CD14-positive monocyte (primary cell): ENCODE data around the gene UBP1. TPM values are rescaled to one million over a fixed set of nuclear protein-coding genes. Genes with fewer than 3 reads are reported as not detected.

Experiments used
- DNase-seq, 3 donors: peaks; one replicate each; pipeline ENCODE4 v3.0.0-alpha.2; 2011 to 2022
- H2AFZ ChIP-seq: 2 replicates; pipeline ENCODE4 v1.6.0; 2012; ENCODE audit warnings: mild to moderate bottlenecking, low read depth, low read length, inconsistent platforms; ENCODE audit not compliant: insufficient read depth, poor library complexity, severe bottlenecking
- H3K27ac ChIP-seq, 2 donors: 1 replicate in 1 of 2; 2 replicates in 1 of 2; pipeline ENCODE4 v1.5.1; 2012 to 2013; ENCODE audit warnings: low read length in 2 of 2, control low read depth in 1 of 2, inconsistent platforms in 1 of 2, low read depth in 1 of 2, mild to moderate bottlenecking in 1 of 2
- H3K27me3 ChIP-seq, 2 donors: one replicate each; pipeline versions ENCODE4 v1.6.0 to v1.6.1; 2011 to 2013; ENCODE audit warnings: low read length in 2 of 2; ENCODE audit not compliant: control insufficient read depth in 2 of 2, insufficient read depth in 2 of 2
- H3K36me3 ChIP-seq, 2 donors: replicated peaks in 1 of 2; 1 replicate in 1 of 2; 2 replicates in 1 of 2; pipeline versions ENCODE4 v1.5.1 to v1.6.1; 2012 to 2013; ENCODE audit warnings: low read length in 2 of 2, control low read depth in 1 of 2, inconsistent platforms in 1 of 2, mild to moderate bottlenecking in 1 of 2; ENCODE audit not compliant: insufficient read depth in 2 of 2, control insufficient read depth in 1 of 2
- H3K4me1 ChIP-seq, 2 donors: 1 replicate in 1 of 2; 2 replicates in 1 of 2; pipeline versions ENCODE4 v1.5.1 to v1.6.1; 2012 to 2013; ENCODE audit warnings: low read length in 2 of 2, control low read depth in 1 of 2, inconsistent platforms in 1 of 2, mild to moderate bottlenecking in 1 of 2, moderate library complexity in 1 of 2; ENCODE audit not compliant: insufficient read depth in 2 of 2, control insufficient read depth in 1 of 2
- H3K4me2 ChIP-seq: replicated peaks from 2 replicates; pipeline ENCODE3; 2012; ENCODE audit warnings: low read length, moderate library complexity, mild to moderate bottlenecking; ENCODE audit not compliant: poor library complexity, severe bottlenecking; ENCODE audit errors: extremely low read depth
- H3K4me3 ChIP-seq, 3 experiments: fragments of 200-600 bp in 1 of 3; sonication (generic) in 1 of 3; replicated peaks in 1 of 3; 1 replicate in 2 of 3; 2 replicates in 1 of 3; pipeline ENCODE4 v1.5.1; 2011 to 2013; ENCODE audit warnings: low read length in 3 of 3, mild to moderate bottlenecking in 3 of 3, control low read depth in 2 of 3, low read depth in 2 of 3, inconsistent platforms in 1 of 3, moderate library complexity in 1 of 3
- H3K79me2 ChIP-seq: 2 replicates; pipeline ENCODE4 v1.6.0; 2012; ENCODE audit warnings: mild to moderate bottlenecking, control low read depth, inconsistent platforms, low read length, moderate library complexity; ENCODE audit not compliant: insufficient read depth
- H3K9ac ChIP-seq: 2 replicates; pipeline ENCODE4 v1.6.0; 2017; ENCODE audit warnings: low read length, mild to moderate bottlenecking; ENCODE audit not compliant: insufficient read depth, poor library complexity, severe bottlenecking
- H3K9me3 ChIP-seq, 2 donors: replicated peaks in 1 of 2; 1 replicate in 1 of 2; 2 replicates in 1 of 2; pipeline versions ENCODE4 v1.5.1 to v1.6.1; 2012 to 2013; ENCODE audit warnings: low read length in 2 of 2, control low read depth in 1 of 2; ENCODE audit not compliant: control insufficient read depth in 1 of 2, insufficient read depth in 1 of 2
- H4K20me1 ChIP-seq: 2 replicates; pipeline ENCODE4 v1.6.0; 2012; ENCODE audit warnings: mild to moderate bottlenecking, low read length, control low read depth, moderate library complexity; ENCODE audit not compliant: insufficient read depth
- H3K27ac Mint-ChIP-seq, 7 donors: one replicate each; pipeline ENCODE4 v1.8.0; 2020; ENCODE audit warnings: mild to moderate bottlenecking in 7 of 7, mixed read lengths in 7 of 7, moderate library complexity in 6 of 7, inconsistent platforms in 2 of 7
- H3K27me3 Mint-ChIP-seq, 3 donors: one replicate each; pipeline ENCODE4 v1.8.0; 2021 to 2022; ENCODE audit warnings: low read depth in 3 of 3, mild to moderate bottlenecking in 3 of 3, mixed read lengths in 3 of 3, moderate library complexity in 3 of 3, inconsistent platforms in 1 of 3
- H3K36me3 Mint-ChIP-seq, 2 donors: one replicate each; pipeline ENCODE4 v1.8.0; 2020; ENCODE audit warnings: mixed read lengths in 2 of 2, inconsistent platforms in 1 of 2, mild to moderate bottlenecking in 1 of 2
- H3K4me1 Mint-ChIP-seq: one replicate; pipeline ENCODE4 v1.8.0; 2020; ENCODE audit warnings: mild to moderate bottlenecking, mixed read lengths
- H3K4me3 Mint-ChIP-seq, 2 donors: one replicate each; pipeline ENCODE4 v1.8.0; 2020; ENCODE audit warnings: mild to moderate bottlenecking in 2 of 2, mixed read lengths in 2 of 2, moderate library complexity in 1 of 2
- H3K9me3 Mint-ChIP-seq, 7 donors: one replicate each; pipeline ENCODE4 v1.8.0; 2020 to 2022; ENCODE audit warnings: mixed read lengths in 7 of 7, mild to moderate bottlenecking in 6 of 7, moderate library complexity in 6 of 7, inconsistent platforms in 2 of 7
- CTCF ChIP-seq: fragments of 200-600 bp; IDR thresholded peaks from one replicate; pipeline ENCODE4 v1.8.0; 2022; ENCODE audit warnings: antibody characterized with exemption, mild to moderate bottlenecking
- WGBS: methylation state at CpG from one replicate; pipeline ENCODE4 v1.1.5; 2013; ENCODE audit warnings: missing lambda C conversion rate; ENCODE audit not compliant: insufficient coverage; 5-methylcytosine and 5-hydroxymethylcytosine counted together
- intact Hi-C, 2 donors: fragments of 100-400 bp; cut with micrococcal nuclease; formaldehyde crosslinking; loops; one replicate each; pipeline versions ENCODE4 v1.15.0 to v1.15.1; 2023
- polyA plus RNA-seq, 3 donors: library from polyadenylated mRNA; depleted of rRNA in 1 of 3; unstranded in 2 of 3; stranded (reverse) in 1 of 3; fragments of 300-500 nt in 2 of 3; fragments of >200 nt in 1 of 3; fragmentation: Illumina TruSeq in 2 of 3; gene quantifications; 1 replicate in 2 of 3; 2 replicates in 1 of 3; pipeline ENCODE4 v1.2.3, GENCODE V29; 2012 to 2021

Gene UBP1
- polyA plus RNA-seq, 3 donors = 7.8 to 72.4 (median 8.8) TPM

GRCh38 chr3:33395900-33396299, 44.3 kb downstream of the UBP1 start:
- intact Hi-C loops = no loop called here
- no peak for TF ChIP-seq CTCF
- Mint-ChIP-seq H3K9me3 (no peaks in the 10 kb centered on the region), H3K27ac (no peak overlapping the region), H3K36me3 (peaks cover 89 to 95% of the 10 kb centered on the region in 2 donors), H3K4me1 (peaks cover 3% of the 10 kb centered on the region), H3K27me3 (no peaks in the 10 kb centered on the region), H3K4me3 (no peak overlapping the region)
- H3K9me3 ChIP-seq = no peaks in the 10 kb centered on the region
- H4K20me1 ChIP-seq = peaks cover 8% of the 10 kb centered on the region
- H3K4me3 ChIP-seq = no peak overlapping the region
- no peak overlapping the region for H3K4me2 ChIP-seq
- H3K4me1 ChIP-seq = peaks cover 0 to 2% of the 10 kb centered on the region in 2 donors
- DNase-seq = no peak
- no peak overlapping the region for H3K27ac ChIP-seq
- no peak overlapping the region for H2AFZ ChIP-seq
- H3K36me3 ChIP-seq = peaks cover 94 to 98% of the 10 kb centered on the region in 2 donors
- no peak overlapping the region for H3K9ac ChIP-seq
- WGBS = 100% methylated on average over 3 of the region's 7 CpGs
- no peaks in the 10 kb centered on the region for H3K27me3 ChIP-seq
- peaks cover 8% of the 10 kb centered on the region for H3K79me2 ChIP-seq

- Mint-ChIP-seq H3K9me3 (no peaks in the 10 kb centered on the region), H3K36me3 (peaks cover 91 to 95% of the 10 kb centered on the region in 2 donors), H3K27ac (no peak overlapping the region), H3K4me1 (no peaks in the 10 kb centered on the region), H3K27me3 (no peaks in the 10 kb centered on the region), H3K4me3 (no peak overlapping the region)
- TF ChIP-seq CTCF = no peak
- no CpG with 5 or more reads among the region's 1 CpG for WGBS
- H3K36me3 ChIP-seq = peaks cover 95 to 98% of the 10 kb centered on the region in 2 donors
- H3K4me2 ChIP-seq = no peak overlapping the region
- intact Hi-C loops = no loop called here
- H4K20me1 ChIP-seq = peaks cover 4% of the 10 kb centered on the region
- no peak overlapping the region for H3K4me3 ChIP-seq
- H3K9ac ChIP-seq = no peak overlapping the region
- H3K27me3 ChIP-seq = no peaks in the 10 kb centered on the region
- H2AFZ ChIP-seq = no peak overlapping the region
- H3K9me3 ChIP-seq = no peaks in the 10 kb centered on the region
- no peak overlapping the region for H3K27ac ChIP-seq
- DNase-seq = no peak
- no peaks in the 10 kb centered on the region for H3K4me1 ChIP-seq
- H3K79me2 ChIP-seq = no peaks in the 10 kb centered on the region
Measured at GRCh38 chr3:33394403-33395054, 45.7 kb downstream of the UBP1 start.
